NK-92 (cell line): ENCODE measurements around the gene SMPD2.
"Not testable (repeated sequence)": the region's sequence is repeated elsewhere in the genome, so short reads cannot be mapped to it uniquely, and the experiment has no call there.

Source experiments
- DNase-seq: peaks from one replicate; lab custom pipeline; 2025; ENCODE audit not compliant: unreplicated experiment; lab: John Stamatoyannopoulos, UW

Gene SMPD2

DNA sequence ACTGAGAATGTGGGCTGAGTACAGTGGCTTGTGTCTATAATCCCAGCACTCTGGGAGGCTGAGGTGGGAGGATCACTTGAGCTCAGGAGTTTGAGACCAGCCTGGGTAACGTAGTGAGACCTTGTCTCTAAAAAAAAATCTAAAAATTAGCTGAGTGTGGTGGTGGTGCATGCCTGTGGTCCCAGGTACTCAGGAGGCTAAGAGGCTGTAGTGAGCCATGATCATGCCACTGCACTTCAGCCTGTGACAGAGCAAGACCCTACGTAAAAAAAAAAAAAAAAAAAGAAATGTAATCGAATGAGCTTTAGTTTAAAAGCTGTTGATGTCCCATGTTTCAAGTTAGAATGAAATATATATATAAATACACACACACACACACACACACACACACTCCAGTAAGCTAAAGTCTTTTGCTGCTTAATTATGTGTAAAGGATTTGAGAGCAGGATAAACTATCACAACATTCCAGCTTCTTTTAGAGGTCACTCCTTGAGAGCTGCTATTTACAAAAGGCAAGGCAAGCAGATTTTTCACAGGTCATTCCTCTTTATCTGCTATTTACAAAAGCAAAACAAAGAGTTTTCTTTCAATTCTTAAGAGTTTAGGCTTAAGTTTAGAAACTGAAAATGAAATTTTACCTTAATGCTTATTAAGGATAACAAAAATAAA lies 19.8 kb downstream of the SMPD2 start:
- no peak for DNase-seq

- DNase-seq = not testable (repeated sequence)
These were observed 20.7 kb downstream of the SMPD2 start for GRCh38 chr6:109461205-109461604.

DNA sequence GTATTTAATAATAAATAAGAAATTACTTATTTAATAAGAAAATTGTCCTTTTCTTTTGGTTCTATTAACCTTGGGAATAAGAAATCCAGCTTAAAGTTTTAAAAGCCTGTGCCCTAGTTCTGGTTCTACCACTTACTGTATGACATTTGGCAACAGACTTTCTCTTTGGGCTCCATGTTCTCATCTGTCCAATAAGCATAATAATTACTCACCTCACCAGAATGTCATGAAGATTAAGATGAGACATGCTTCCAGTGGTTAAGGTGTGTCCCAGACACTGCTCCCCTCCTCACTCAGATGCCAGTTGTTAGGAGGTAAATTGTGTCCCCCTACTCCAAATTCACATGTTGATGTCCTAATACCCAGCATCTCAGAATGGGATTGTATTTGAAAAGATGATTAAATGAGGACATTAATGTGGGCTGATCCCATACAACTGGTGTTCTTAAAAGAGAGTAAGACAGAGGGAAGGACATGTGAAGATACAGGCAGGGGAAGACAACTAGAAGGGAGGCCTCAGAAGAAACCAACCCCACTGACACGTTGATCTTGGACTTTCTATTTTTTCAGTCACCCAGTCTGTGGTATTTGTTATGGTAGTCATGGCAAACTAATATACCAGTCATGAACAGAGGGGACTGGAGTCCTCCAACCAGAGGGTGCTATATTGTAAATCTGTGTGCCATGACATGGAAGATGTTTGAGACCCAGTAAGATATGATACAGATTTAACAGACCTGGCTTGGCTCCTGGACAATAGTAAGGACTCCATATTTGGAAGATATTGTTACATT lies 21.4 kb downstream of the SMPD2 start:
- no peak for DNase-seq

GRCh38 chr6:109465772-109466171 lies 25.2 kb downstream of the SMPD2 start:
- no peak for DNase-seq

GRCh38 chr6:109466212-109466923 lies 25.8 kb downstream of the SMPD2 start:
- no peak for DNase-seq

DNA sequence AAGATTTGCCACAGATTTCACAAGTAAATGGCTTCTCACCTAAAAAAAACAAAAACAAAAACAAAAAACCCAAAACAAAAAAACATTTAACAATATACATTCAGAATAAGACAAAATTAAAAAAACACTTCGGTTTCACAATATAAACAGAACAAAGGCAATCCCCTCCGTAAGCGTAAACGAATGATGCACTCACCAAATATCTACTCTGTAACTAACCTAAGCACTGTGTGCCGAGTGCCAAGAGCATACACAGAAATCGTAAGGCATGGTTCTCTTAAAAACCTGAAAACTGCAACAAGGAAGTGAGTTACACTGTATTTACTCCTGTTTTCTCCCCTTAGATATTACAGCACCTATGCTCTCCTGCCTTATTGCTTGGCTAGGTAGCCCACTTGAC lies 27.2 kb downstream of the SMPD2 start:
- DNase-seq = no peak

GRCh38 chr6:109469591-109470189 lies 29.2 kb downstream of the SMPD2 start:
- DNase-seq = no peak

DNA sequence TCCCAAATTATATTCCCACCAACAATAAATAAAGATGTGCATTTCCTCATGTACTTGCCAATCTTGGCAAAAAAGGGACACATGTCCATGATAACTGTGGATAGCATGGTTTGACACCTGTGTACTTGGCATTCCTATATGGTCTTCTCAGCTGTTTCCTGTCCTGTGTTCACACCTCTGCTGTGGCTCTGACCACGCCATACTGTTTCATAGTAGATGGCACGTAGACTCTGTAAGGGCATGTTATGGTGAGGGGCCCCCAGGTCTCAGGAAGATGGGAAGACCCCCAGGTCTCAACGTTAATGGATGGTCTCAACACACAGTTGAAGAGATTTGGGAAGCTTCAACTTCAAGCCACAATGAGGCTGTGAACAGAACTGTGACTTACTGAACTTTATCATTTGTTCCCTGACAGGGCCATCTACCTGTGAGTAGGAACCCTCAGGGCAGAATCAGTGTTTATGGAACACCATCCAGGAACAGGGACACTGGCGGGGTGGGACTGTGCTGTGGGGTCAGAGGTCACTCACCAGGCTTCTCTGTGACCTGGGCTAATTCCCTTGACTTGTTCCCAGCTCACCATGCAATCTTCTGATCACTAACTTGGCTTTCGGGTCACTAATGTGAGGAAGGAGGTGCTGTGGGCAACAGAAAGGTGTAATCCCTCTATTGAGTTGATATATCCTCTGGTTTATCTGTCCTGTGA lies 30.7 kb downstream of the SMPD2 start:
- DNase-seq = no peak

- no peak for DNase-seq
These were observed 31.8 kb downstream of the SMPD2 start for GRCh38 chr6:109472132-109472995.

DNA sequence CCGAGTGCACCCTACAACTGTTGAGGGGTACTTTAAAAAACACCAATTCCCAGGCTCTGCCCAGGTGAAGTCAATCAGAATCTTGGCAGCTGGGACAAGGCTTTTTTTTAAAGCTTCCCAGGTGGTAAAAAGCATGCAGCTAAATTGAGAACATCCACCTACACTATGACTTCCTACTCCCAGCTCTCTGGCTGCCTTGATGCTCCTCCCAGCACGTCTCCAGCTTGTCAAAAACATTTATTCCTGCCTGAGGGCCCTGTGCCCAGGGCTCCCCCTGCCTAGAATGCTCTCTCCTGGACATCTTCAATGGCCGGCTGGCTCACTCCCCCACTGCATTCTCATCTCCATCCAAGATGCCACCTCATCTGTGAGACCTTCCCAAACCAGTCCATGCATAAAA lies 32.6 kb downstream of the SMPD2 start:
- DNase-seq = no peak

DNA sequence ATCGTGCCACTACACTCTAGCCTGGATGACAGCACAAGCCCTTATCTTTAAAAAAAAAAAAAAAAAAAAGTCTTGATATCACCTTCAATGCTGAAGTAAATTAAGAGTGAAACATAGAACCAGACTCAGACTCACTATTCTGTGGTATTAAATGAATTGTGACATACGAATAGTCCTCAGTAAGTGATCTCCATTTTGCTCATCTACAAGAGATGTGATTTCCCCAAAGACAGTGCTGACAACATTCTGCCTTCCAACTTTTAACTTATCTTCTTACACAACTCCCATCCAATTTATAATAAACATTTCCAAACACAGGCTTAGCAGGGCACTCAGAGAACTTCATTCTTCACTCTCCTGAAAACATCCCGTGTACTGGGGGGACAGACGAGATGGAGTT lies 34.5 kb downstream of the SMPD2 start:
- no peak for DNase-seq

- DNase-seq = no peak
These were observed 35.1 kb downstream of the SMPD2 start for GRCh38 chr6:109475625-109476024.

DNA sequence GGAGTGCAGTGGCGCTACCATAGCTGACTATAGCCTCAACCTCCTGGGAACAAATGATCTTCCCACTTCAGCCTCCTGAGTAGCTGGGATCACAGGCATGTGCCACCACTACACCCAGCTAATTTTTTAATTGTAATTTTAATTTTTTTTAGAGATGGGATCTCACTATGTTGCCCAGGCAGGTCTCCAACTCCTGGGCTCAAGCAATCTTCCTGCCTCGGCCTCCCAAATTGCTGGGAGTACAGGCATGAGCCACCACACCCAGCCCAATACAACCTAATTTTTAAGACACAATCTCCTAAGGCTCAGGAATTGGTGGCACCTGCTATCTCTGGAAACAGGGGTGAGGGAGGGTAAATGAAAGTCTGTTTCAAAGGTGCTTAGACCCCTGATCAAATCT lies 36.7 kb downstream of the SMPD2 start:
- no peak for DNase-seq

DNA sequence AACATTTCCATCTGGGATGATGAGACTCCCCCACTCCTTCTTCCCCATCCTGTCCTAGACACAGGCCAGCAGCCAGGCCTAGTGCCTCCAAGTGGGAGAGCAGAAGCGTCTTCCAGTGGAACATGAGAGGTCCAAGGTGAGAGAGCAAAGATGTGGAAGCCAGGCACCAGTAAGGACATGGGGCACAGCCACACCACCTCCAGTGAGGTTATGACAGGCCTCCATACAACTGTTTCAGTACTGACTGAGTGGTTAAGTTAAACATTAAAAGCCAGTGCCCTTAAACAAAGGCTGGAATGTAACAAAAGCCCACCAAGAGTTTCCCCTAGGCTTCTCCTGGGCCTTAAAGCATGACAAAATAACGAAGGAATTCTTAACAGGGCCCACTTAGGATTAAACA lies 37.2 kb downstream of the SMPD2 start:
- DNase-seq = no peak

- no peak for DNase-seq
These were observed 37.8 kb downstream of the SMPD2 start for GRCh38 chr6:109478222-109478805.

DNA sequence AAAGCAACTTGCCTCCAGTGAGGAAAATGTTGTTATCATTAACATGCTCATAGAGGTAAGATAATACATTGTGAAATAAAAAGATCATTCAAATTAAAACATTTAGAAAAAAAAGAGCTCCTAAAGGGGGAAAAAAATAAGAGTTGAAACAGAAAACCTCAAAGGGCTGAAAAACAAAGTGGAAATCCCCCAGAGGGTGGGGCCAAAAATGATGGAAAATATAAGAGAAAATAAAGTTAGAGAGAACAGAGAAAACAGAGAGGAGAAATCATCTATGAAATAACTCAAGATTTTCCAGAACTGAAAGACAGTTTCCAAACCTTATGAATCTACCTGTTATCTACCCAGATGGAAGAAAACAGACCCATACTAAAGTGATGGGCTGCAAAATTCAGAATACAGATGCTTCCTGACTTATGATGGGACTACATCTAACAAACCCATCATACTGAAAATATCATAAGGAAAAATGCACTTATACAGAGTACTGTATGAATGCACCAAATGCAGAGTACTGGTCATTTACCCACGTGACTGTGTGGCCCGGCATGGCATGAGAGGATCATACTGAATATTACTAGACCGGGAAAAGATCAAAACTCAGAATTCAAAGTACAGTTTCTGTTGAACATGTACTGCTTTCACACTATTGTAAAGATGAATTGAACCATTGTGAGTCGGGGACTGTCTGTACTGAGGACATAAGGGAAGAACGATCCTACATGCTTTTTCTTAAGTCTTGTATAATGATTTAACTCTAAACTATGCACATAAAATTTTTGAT lies 38.5 kb downstream of the SMPD2 start:
- no peak for DNase-seq

GRCh38 chr6:109480993-109481480 lies 40.5 kb downstream of the SMPD2 start:
- DNase-seq = no peak

DNA sequence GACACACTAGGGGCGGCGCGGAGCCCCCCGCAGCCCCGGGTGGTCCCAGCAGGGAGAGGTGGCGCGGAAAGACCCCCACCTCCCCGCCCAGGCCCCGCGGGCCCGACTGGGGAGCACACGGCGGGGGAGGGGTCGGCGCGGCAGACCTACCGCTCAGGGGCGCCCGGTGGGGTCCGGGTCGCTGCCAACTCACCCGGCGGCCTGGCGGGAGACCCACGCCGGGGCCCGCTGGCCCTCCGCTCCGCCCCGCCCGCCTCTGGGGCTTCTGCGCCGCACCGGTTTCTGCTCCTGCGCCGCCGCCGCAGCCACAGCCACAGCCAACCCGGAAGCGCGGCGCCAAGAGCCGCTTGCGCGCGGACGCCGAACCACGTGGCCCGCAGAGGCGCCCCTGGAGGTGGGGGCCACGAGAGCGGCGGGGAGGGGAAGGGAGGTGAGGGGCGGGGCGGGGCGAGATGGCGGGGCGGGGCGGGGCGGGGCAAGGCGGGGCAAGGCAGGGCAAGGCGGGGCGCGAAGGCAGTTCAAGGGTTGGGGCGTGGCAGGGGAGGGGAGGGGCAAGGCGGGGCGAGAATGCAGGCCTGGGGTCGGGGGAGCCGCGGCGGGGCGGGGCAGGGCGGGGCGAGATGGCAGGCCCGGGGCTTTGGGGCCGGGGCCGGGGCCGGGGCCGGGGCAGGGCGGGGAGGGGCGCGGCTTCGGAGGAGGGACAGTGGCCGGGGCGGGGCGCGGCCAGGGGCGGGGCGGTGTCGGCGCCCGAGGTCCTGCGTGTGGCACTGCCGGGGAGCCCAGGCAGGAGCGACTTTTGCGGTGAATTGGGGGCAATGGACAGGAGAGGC lies 42.6 kb downstream of the SMPD2 start, which contains the start of gene ZBTB24:
ZBTB24 (minus strand) TSS at position 315 of the 830 bp plus-strand sequence. CDS start 1,193 bp downstream, outside the sequence.
- peak; percentile 43 for DNase-seq
